Pancreas (tissue), 10 donors: ENCODE measurements around the gene TEN1. TPM values are rescaled to one million over a fixed set of nuclear protein-coding genes. Genes with fewer than 3 reads are reported as not detected.

ENCODE experiments used
- ATAC-seq, 4 donors: fragments of 200-7000 bp; cut with Tn5 transposase; one replicate each; pipeline versions ENCODE4 v1.8.0 to v1.9.1; 2020; ENCODE audit warnings: mild to moderate bottlenecking in 4 of 4, moderate library complexity in 4 of 4
- DNase-seq, 6 donors: peaks; one replicate each; pipeline ENCODE4 v3.0.0-alpha.2; 2020
- FAIRE-seq: peaks from 2 replicates; lab custom pipeline; 2012; peaks lifted over from hg19 to GRCh38; lab: Jason Lieb, UNC
- H3K27ac ChIP-seq, 4 donors: fragments of 200-600 bp; sonication (generic); 1 replicate in 3 of 4; 2 replicates in 1 of 4; pipeline versions ENCODE4 v1.5.0 to v1.8.0; 2020
- H3K27me3 ChIP-seq, 4 donors: fragments of 200-600 bp; one replicate each; pipeline ENCODE4 v1.8.0; 2021
- H3K36me3 ChIP-seq, 3 donors: fragments of 200-600 bp; sonication (generic) in 1 of 3; one replicate each; pipeline versions ENCODE4 v1.5.0 to v1.8.0; 2020 to 2021
- H3K4me1 ChIP-seq, 3 donors: fragments of 200-600 bp; one replicate each; pipeline ENCODE4 v1.8.0; 2021
- H3K4me3 ChIP-seq, 4 donors: fragments of 200-600 bp; sonication (generic) in 2 of 4; one replicate each; pipeline versions ENCODE4 v1.5.0 to v1.8.0; 2020 to 2021
- H3K9me3 ChIP-seq, 4 donors: fragments of 200-600 bp; one replicate each; pipeline ENCODE4 v1.8.0; 2021
- CTCF ChIP-seq, 4 donors: fragments of 200-600 bp; sonication (generic) in 3 of 4; IDR thresholded peaks; one replicate each; pipeline versions ENCODE4 v1.5.0 to v1.8.0; 2021; ENCODE audit warnings: antibody characterized with exemption in 4 of 4
- WGBS, 2 donors: extraction: QIAGEN DNeasy Blood & Tissue Kit; methylation state at CpG; one replicate each; pipeline ENCODE4 v1.1.7; 2013; 5-methylcytosine and 5-hydroxymethylcytosine counted together
- intact Hi-C, 3 donors: fragments of 100-400 bp; cut with DNase I; formaldehyde crosslinking; loops; one replicate each; pipeline versions ENCODE4 v1.11.1 to v1.14.2; 2022
- polyA plus RNA-seq, 2 donors: library from polyadenylated mRNA; stranded (reverse); fragments of 200-250 nt; gene quantifications; one replicate each; pipeline ENCODE4 v1.2.3, GENCODE V29; 2013
- total RNA-seq, 6 donors: library from RNA; stranded (reverse); fragmentation: NEBNext Ultra II Directional in 4 of 6; extraction: Animal tissue kit (Norgen Biotek cat#: 25700) in 4 of 6; gene quantifications; one replicate each; pipeline versions ENCODE4 v1.2.1 to v1.2.4, GENCODE V29; 2021 to 2023
- donor health status: healthy with polysubstance abuse.
- donor health status: DM: no; HTN: no; CAD: no; lungs with moderate emphysema.
- donor health status: DM: no; HTN: no; CAD: no.
- donor health status: control.
- donor health status: control.
- donor health status: Bipolar disorder and iron deficiency.
- donor health status: DM: yes; HTN: yes; CAD: no.
- donor health status: DM: no; HTN: no; CAD: no.
- donor health status: DM: no; HTN: no; CAD: no.
- donor health status: DM: yes; HTN: yes; CAD: no.

TEN1 gene
- total and polyA plus RNA-seq, 8 donors: 6.9 to 35.0 (median 12.7) TPM

- no peaks in the 10 kb centered on the region for H3K9me3 ChIP-seq
- H3K4me1 ChIP-seq: peaks cover 8 to 20% (median 14%) of the 10 kb centered on the region in 3 donors
- H3K27ac ChIP-seq: peak overlapping the region; percentile 73 to 79 (median 77)
- H3K27me3 ChIP-seq: no peaks in the 10 kb centered on the region
- DNase-seq (peak in 1 of 6 donors; percentile 40), FAIRE-seq (no peak), ATAC-seq (peak in 3 of 4 donors; percentile 8 to 23 (median 11))
- no peak for TF ChIP-seq CTCF (IDR thresholded peaks at IDR 0.05)
- intact Hi-C loops: loop anchor here in 1 of 3 donors (2.0 kb wide), 1 partner anchor 99 kb away; the partner anchor contains the start of gene MRPL38
- no peaks in the 10 kb centered on the region for H3K36me3 ChIP-seq
- WGBS, 2 donors: 43 to 66% methylated on average over 6 of the region's 6 CpGs
- no peak overlapping the region for H3K4me3 ChIP-seq
Measured at GRCh38 chr17:76003915-76004314, 24.9 kb downstream of the TEN1 start.

- Histone ChIP-seq H3K36me3 (no peaks in the 10 kb centered on the region), H3K27me3 (no peaks in the 10 kb centered on the region), H3K27ac (peak overlapping the region in 1 of 4 donors; percentile 18), H3K9me3 (no peaks in the 10 kb centered on the region), H3K4me1 (peaks cover 8 to 20% (median 14%) of the 10 kb centered on the region in 3 donors), H3K4me3 (no peak overlapping the region)
- DNase-seq: no peak
- 79 to 86% methylated on average over 8 of the region's 8 CpGs for WGBS, 2 donors
- intact Hi-C loops: loop anchor here in 2 of 3 donors (2.0 to 5.0 kb wide), 2 partner anchors 98 to 100 kb away; partner anchors contain the start of gene MRPL38 (in 1 of the 2)
- ATAC-seq: no peak
- TF ChIP-seq CTCF (IDR thresholded peaks at IDR 0.05): no peak
- FAIRE-seq: no peak
Measured at GRCh38 chr17:76004750-76005262, 25.8 kb downstream of the TEN1 start.

- TF ChIP-seq CTCF (IDR thresholded peaks at IDR 0.05): peak; percentile 54 to 78 (median 72)
- Histone ChIP-seq H3K27me3 (no peaks in the 10 kb centered on the region), H3K36me3 (no peaks in the 10 kb centered on the region), H3K27ac (no peak overlapping the region), H3K4me1 (peaks cover 4 to 19% (median 14%) of the 10 kb centered on the region in 3 donors), H3K9me3 (no peaks in the 10 kb centered on the region), H3K4me3 (no peak overlapping the region)
- WGBS, 2 donors: 36 to 41% methylated on average over 16 of the region's 16 CpGs
- intact Hi-C loops: loop anchor here in 2 of 3 donors (2.0 to 5.0 kb wide), 2 partner anchors 98 to 101 kb away; partner anchors contain the start of gene MRPL38 (in 1 of the 2)
- FAIRE-seq (no peak), ATAC-seq (peak; percentile 45 to 68 (median 64)), DNase-seq (peak; percentile 77 to 94 (median 84))
Measured at GRCh38 chr17:76005263-76006149, 26.5 kb downstream of the TEN1 start.

GRCh38 chr17:76007131-76007849 lies 28.2 kb downstream of the TEN1 start:
- WGBS, 2 donors: 86 to 90% methylated on average over 39 of the region's 39 CpGs
- intact Hi-C loops: loop anchor here in 1 of 3 donors (5.0 kb wide), 1 partner anchor 100 kb away; no protein-coding TSS in a partner anchor
- DNase-seq: no peak

More at GRCh38 chr17:76007131-76007849, 28.2 kb downstream of the TEN1 start:
- ATAC-seq: no peak
- TF ChIP-seq CTCF (IDR thresholded peaks at IDR 0.05): no peak
- H3K4me1 ChIP-seq: peaks cover 0 to 14% (median 14%) of the 10 kb centered on the region in 3 donors
- no peak for FAIRE-seq
- H3K27ac ChIP-seq: no peak overlapping the region
- no peaks in the 10 kb centered on the region for H3K27me3 ChIP-seq
- H3K9me3 ChIP-seq: no peaks in the 10 kb centered on the region
- no peak overlapping the region for H3K4me3 ChIP-seq
- no peaks in the 10 kb centered on the region for H3K36me3 ChIP-seq
